ENCODE data around the gene IL37.
"Not testable (repeated sequence)": the region's sequence is repeated elsewhere in the genome, so short reads cannot be mapped to it uniquely, and the experiment has no call there.

The IL37 gene

GRCh38 chr2:112904883-112905282 lies 6.1 kb upstream of the IL37 start:
- TF ChIP-seq CTCF (conservative IDR thresholded peaks at IDR 0.05; ENCODE audit: low read depth, low read length) = no peak

GRCh38 chr2:112906276-112906675 lies 4.7 kb upstream of the IL37 start:
- Histone ChIP-seq H3K27me3 (ENCODE audit: insufficient read depth, low read depth) (no peaks in the 10 kb centered on the region), H3K36me3 (ENCODE audit: insufficient read depth) (no peaks in the 10 kb centered on the region), H3K79me2 (ENCODE audit: insufficient read depth, low read depth) (no peaks in the 10 kb centered on the region), H3K9ac (no peak overlapping the region), H3K4me3 (IDR thresholded peaks at IDR 0.05; ENCODE audit: insufficient read depth, low read depth, low read length) (no peak overlapping the region), H3K4me1 (ENCODE audit: low read depth, poor library complexity, severe bottlenecking) (no peaks in the 10 kb centered on the region), H3K27ac (no peak overlapping the region), H2AFZ (ENCODE audit: low read depth) (no peak overlapping the region), H4K20me1 (ENCODE audit: insufficient read depth) (no peaks in the 10 kb centered on the region), H3K4me2 (no peak overlapping the region)
- no peak for TF ChIP-seq CTCF (conservative IDR thresholded peaks at IDR 0.05; ENCODE audit: low read depth, low read length)

More at GRCh38 chr2:112904883-112905282, 6.1 kb upstream of the IL37 start:
- Histone ChIP-seq H3K4me3 (IDR thresholded peaks at IDR 0.05; ENCODE audit: insufficient read depth, low read depth, low read length) (no peak overlapping the region), H3K4me1 (ENCODE audit: low read depth, poor library complexity, severe bottlenecking) (no peaks in the 10 kb centered on the region), H4K20me1 (ENCODE audit: insufficient read depth) (no peaks in the 10 kb centered on the region), H3K27me3 (ENCODE audit: insufficient read depth, low read depth) (no peaks in the 10 kb centered on the region), H2AFZ (ENCODE audit: low read depth) (no peak overlapping the region), H3K4me2 (no peak overlapping the region), H3K27ac (no peak overlapping the region), H3K9ac (no peak overlapping the region), H3K79me2 (ENCODE audit: insufficient read depth, low read depth) (no peaks in the 10 kb centered on the region), H3K36me3 (ENCODE audit: insufficient read depth) (no peaks in the 10 kb centered on the region)

GRCh38 chr2:112907001-112907949 lies 3.7 kb upstream of the IL37 start:
- Histone ChIP-seq H3K4me3 (IDR thresholded peaks at IDR 0.05; ENCODE audit: insufficient read depth, low read depth, low read length) (no peak overlapping the region), H3K27me3 (ENCODE audit: insufficient read depth, low read depth) (no peaks in the 10 kb centered on the region), H3K4me2 (no peak overlapping the region), H3K9ac (no peak overlapping the region), H3K27ac (no peak overlapping the region), H4K20me1 (ENCODE audit: insufficient read depth) (no peaks in the 10 kb centered on the region), H3K4me1 (ENCODE audit: low read depth, poor library complexity, severe bottlenecking) (no peaks in the 10 kb centered on the region), H2AFZ (ENCODE audit: low read depth) (no peak overlapping the region), H3K79me2 (ENCODE audit: insufficient read depth, low read depth) (no peaks in the 10 kb centered on the region), H3K36me3 (ENCODE audit: insufficient read depth) (no peaks in the 10 kb centered on the region)
- no peak for TF ChIP-seq CTCF (conservative IDR thresholded peaks at IDR 0.05; ENCODE audit: low read depth, low read length)

- not testable (repeated sequence) for H3K4me3 ChIP-seq (IDR thresholded peaks at IDR 0.05; ENCODE audit: insufficient read depth, low read depth, low read length); H4K20me1 ChIP-seq (ENCODE audit: insufficient read depth); H3K79me2 ChIP-seq (ENCODE audit: insufficient read depth, low read depth); H3K27me3 ChIP-seq (ENCODE audit: insufficient read depth, low read depth); H3K9ac ChIP-seq; H3K27ac ChIP-seq; H3K36me3 ChIP-seq (ENCODE audit: insufficient read depth); H2AFZ ChIP-seq (ENCODE audit: low read depth); H3K4me2 ChIP-seq; H3K4me1 ChIP-seq (ENCODE audit: low read depth, poor library complexity, severe bottlenecking)
Observed at GRCh38 chr2:112908559-112908958, 2.4 kb upstream of the IL37 start.

GRCh38 chr2:112910219-112910618 lies 746 bp upstream of the IL37 start:
- Histone ChIP-seq H3K27ac (no peak overlapping the region), H4K20me1 (ENCODE audit: insufficient read depth) (no peaks in the 10 kb centered on the region), H3K9ac (no peak overlapping the region), H3K4me3 (IDR thresholded peaks at IDR 0.05; ENCODE audit: insufficient read depth, low read depth, low read length) (no peak overlapping the region), H3K4me1 (ENCODE audit: low read depth, poor library complexity, severe bottlenecking) (no peaks in the 10 kb centered on the region), H3K4me2 (no peak overlapping the region), H2AFZ (ENCODE audit: low read depth) (no peak overlapping the region), H3K36me3 (ENCODE audit: insufficient read depth) (no peaks in the 10 kb centered on the region), H3K27me3 (ENCODE audit: insufficient read depth, low read depth) (no peaks in the 10 kb centered on the region), H3K79me2 (ENCODE audit: insufficient read depth, low read depth) (no peaks in the 10 kb centered on the region)
- TF ChIP-seq CTCF (conservative IDR thresholded peaks at IDR 0.05; ENCODE audit: low read depth, low read length) = no peak

All from KMS-11 (cell line).